Omental fat pad (tissue), 4 donors: ENCODE data around the gene NGEF. TPM values are rescaled to one million over a fixed set of nuclear protein-coding genes. Genes with fewer than 3 reads are reported as not detected.

ENCODE experiments used
- ATAC-seq: fragments of 150-250 bp; one replicate; pipeline ENCODE4 v1.9.1; 2016; ENCODE audit warnings: mild to moderate bottlenecking, moderate library complexity; ENCODE audit not compliant: low FRiP score
- DNase-seq: peaks from one replicate; pipeline ENCODE4 v3.0.0-alpha.2; 2019; ENCODE audit warnings: low spot score
- total RNA-seq, 4 donors: library from RNA; depleted of rRNA; stranded (reverse); fragments of >200 nt; gene quantifications; one replicate each; pipeline ENCODE4 v1.1.0, GENCODE V29; 2016
- TF ChIP-seq, protein P1 (sequence below), 3 donors: fragments of 450-650 bp; IDR thresholded peaks; one replicate each; pipeline ENCODE4 v1.5.1; 2016 to 2017; ENCODE audit warnings: antibody characterized with exemption in 3 of 3, mild to moderate bottlenecking in 3 of 3, moderate library complexity in 2 of 3

The NGEF gene
- total RNA-seq, 4 donors from 2014 or later: 1.1 to 1.9 (median 1.3) TPM; not detected in 1

DNA sequence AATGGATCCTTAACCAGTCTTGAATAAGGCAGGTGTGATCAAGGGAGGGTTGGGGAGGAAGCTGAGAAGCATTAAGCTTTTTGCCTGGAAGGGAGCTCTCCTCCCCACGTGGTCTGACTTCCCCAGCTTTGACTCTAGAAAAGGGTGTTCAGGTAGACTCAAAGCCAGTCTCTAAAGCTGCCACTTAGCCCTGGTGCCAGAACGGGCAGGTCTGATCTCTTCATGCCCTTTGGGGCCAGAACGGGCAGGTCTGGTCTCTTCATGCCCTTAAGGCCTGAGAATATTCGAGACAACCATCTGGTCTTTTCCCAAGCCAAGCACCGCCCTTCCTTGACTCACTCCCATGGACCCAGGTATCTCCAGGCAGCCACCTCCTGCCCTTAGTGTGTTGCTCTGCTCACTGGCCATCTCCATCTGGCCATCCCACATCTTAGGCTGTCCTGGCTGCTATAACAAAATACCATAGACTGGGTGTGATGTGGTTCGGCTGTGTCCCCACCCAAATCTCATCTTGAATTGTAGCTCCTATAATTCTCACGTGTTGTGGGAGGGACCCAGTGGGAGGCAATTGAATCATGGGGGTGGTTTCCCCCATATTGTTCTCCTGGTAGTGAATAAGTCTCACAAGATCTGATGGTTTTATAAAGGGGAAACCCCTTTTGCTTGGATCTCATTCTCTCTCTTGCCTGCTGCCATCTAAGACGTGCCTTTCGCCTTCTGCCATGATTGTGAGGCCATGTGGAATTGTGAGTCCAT is 83.6 kb downstream of the NGEF start:
- no peak for ATAC-seq
- TF ChIP-seq, protein P1, sequence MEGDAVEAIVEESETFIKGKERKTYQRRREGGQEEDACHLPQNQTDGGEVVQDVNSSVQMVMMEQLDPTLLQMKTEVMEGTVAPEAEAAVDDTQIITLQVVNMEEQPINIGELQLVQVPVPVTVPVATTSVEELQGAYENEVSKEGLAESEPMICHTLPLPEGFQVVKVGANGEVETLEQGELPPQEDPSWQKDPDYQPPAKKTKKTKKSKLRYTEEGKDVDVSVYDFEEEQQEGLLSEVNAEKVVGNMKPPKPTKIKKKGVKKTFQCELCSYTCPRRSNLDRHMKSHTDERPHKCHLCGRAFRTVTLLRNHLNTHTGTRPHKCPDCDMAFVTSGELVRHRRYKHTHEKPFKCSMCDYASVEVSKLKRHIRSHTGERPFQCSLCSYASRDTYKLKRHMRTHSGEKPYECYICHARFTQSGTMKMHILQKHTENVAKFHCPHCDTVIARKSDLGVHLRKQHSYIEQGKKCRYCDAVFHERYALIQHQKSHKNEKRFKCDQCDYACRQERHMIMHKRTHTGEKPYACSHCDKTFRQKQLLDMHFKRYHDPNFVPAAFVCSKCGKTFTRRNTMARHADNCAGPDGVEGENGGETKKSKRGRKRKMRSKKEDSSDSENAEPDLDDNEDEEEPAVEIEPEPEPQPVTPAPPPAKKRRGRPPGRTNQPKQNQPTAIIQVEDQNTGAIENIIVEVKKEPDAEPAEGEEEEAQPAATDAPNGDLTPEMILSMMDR (IDR thresholded peaks at IDR 0.05): no peak
- no peak for DNase-seq

DNA sequence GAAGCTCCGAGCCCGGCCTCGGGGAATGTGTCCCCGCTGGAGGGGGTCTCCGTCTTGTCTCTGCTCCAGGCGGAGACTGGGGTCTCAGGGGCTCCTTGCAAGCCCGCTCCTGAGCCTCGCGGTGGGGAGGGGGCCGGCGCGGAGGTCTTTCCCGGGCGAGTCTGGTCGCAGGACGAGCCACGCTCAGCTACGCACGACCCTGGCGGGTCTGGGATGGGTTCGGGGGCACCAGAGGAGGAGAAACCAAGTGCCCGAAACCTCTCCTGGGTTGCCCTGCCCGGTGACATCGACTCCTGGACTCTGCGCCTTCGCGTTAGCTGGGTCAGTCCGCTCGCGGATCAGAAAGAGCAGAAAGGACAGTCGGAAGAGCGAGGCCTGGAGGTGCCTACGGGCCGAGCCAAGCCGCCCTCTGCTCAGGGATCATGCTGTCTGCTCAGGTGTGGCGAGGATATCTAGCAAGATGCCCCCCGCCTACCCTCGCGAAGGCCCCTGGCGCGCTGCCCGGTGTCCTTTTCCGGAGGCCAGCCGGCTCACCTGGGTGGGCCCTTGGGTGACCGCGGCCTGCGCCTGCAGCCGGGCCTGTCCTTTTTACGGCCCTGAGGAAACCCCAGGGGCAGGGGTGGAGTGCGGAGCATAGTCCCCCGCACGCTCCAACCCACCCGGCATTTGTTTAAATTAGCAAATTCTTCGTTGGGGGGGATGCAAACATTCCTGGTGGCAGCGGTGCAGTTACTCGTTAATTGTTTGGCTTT is 84.3 kb downstream of the NGEF start:
- DNase-seq (no peak), ATAC-seq (no peak)
- TF ChIP-seq, protein P1 (IDR thresholded peaks at IDR 0.05): no peak

DNA sequence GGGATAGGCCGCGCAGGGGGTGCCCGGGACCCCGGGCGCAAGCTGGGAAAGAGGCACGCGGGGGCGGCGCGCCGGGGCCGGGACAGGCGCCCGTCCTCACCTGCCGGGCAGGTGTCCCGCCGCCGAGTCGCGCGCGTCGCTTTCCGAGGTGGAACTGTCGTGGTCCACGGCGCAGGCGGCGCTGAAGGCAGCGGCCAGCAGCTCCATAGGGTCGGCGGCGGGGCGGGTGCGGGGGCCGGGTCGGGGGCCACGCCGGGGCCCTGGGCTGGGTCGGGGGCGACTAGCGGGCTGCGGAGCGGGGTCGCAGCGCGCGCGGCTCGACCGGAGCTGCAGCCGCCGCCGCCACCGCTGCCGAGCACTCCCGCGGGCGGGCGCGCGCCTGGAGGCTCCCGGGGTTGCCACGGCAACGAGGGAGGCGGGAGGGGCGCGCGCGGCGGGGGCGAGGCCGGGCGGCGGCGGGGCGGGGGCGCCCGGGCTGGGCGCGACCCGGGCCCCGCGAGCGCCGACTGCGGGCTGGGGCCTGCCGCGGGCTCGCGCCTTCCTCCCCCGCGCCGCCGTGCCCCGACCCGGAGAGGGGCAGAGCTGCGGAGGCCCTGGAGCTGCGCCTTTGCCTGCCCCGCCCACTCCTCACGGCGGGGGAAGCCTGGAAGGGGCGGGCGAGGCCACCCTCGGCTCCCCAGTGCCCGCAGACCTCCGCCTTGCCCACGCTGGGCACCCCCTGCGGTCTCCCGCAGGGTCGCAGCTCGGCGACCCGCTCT is 85.1 kb downstream of the NGEF start:
- ATAC-seq: no peak
- TF ChIP-seq, protein P1 (IDR thresholded peaks at IDR 0.05): no peak
- no peak for DNase-seq

DNA sequence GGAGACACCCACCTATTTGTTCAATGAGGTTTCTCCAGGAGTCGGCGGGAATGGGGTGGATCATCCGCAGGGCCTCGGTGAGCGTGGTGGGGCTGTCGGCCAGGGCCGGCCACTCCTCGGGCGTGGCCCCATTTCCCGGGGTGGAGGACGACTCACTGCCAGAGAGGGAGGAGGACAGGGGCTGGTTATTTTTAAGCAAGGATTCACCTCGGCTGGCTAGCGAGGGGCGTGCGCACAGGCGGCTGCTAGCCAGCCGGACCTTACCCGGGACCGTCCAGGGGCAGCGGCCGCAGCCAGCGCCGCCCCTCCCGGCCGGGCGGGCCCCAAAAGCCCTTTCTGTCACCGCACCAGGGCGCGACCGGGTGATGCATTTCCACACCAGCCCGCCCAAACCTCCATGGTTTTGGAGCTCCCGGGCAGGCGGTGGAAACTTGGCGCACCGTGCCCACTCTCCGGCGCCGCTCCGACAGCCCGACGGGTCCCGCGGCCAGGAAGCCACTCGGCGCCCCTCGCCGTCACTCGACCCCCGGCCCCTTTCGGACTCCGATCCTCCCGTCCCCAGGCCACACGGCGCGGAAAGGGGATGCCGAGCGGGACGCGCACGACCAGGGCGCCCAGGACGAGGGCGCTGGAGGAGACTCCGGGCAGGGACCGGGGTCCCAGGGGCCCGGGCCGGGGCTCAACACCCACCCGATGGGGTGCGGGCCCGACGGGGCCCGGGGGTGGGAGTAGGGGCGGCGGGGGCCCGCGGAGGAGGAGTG is 85.8 kb downstream of the NGEF start:
- TF ChIP-seq, protein P1 (IDR thresholded peaks at IDR 0.05): no peak
- ATAC-seq (peak; percentile 44), DNase-seq (no peak)

DNA sequence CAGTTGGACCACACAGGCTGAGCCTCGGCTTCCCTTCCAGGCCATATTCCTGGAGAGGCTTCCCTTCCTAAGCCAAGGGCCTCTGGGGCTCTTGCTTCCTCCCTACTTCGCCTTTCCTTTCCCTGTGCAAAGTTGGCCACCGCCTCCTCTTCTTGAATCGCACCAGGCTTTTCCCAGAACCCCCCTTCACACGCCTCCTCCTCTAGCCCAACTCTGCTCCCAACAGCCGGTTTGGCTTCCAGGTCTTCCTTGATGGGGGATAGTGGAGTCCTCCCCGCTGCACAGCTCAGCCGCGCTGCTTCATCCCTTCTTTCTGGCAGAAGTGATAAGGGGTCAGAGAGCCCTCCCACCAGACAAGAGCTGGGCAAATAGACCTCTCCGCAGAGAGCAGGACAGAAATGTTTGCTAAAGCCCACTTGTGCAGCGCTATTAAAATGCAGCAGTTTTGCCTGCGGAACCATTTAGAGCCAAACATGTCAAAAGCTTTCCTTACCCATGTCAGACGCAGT is 86.6 kb downstream of the NGEF start:
- no peak for DNase-seq
- ATAC-seq: no peak
- TF ChIP-seq, protein P1 (IDR thresholded peaks at IDR 0.05): no peak

DNA sequence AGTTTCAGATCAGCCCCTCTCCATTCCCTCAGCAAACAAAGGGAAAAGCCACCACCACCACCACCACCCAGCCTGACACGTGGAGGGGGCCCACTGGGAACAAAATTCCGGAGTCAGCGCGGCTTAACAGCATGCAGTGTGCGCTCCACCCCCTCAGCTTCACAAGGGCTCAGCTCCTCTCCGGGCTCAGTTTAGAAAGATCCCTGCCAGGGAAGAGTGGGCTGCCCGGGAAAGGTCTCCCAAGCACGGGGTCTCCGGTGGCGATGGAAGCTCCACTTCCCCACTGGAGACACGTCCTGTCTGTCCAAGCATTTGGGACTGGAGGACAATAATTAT is 87.3 kb downstream of the NGEF start:
- ATAC-seq (no peak), DNase-seq (no peak)
- TF ChIP-seq, protein P1 (IDR thresholded peaks at IDR 0.05): no peak
